ENCODE results near the gene ZMYND8.

Gene ZMYND8

DNA sequence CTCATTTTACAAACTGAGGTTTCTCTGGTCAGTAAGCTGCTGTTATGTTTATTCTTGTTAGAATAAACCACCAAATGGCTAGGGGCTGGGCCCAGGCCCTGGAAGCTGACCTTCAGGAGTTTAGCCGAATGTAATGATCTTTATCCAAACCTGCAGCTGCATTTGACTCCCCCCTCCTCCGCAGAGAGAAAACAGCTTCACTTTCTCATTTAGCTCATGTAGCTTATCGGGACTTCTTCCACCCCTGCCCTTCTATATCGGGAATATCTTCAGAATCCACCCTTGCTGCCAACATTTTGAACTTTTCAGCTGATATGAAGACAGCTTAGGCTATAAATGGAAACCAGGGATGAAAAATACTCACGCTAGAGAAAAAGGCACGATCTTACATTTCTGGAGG lies 102.6 kb downstream of the ZMYND8 start:
- DNase-seq (ENCODE audit: low read depth): no peak
- TF ChIP-seq CTCF (IDR thresholded peaks at IDR 0.05; ENCODE audit: low read depth, low read length, missing control alignments): no peak
- H3K4me3 ChIP-seq (ENCODE audit: low read depth, low read length): no peak overlapping the region

GRCh38 chr20:47252879-47253307 lies 103.6 kb downstream of the ZMYND8 start:
- no peak overlapping the region for H3K4me3 ChIP-seq (ENCODE audit: low read depth, low read length)
- no peak for DNase-seq (ENCODE audit: low read depth)
- TF ChIP-seq CTCF (IDR thresholded peaks at IDR 0.05; ENCODE audit: low read depth, low read length, missing control alignments): no peak

GRCh38 chr20:47251154-47252020 lies 105.1 kb downstream of the ZMYND8 start:
- TF ChIP-seq CTCF (IDR thresholded peaks at IDR 0.05; ENCODE audit: low read depth, low read length, missing control alignments): no peak
- no peak for DNase-seq (ENCODE audit: low read depth)

GRCh38 chr20:47250360-47250759 lies 106.1 kb downstream of the ZMYND8 start:
- no peak for DNase-seq (ENCODE audit: low read depth)
- TF ChIP-seq CTCF (IDR thresholded peaks at IDR 0.05; ENCODE audit: low read depth, low read length, missing control alignments): no peak
- no peak overlapping the region for H3K4me3 ChIP-seq (ENCODE audit: low read depth, low read length)

More at GRCh38 chr20:47251154-47252020, 105.1 kb downstream of the ZMYND8 start:
- no peak overlapping the region for H3K4me3 ChIP-seq (ENCODE audit: low read depth, low read length)

- no peak for DNase-seq (ENCODE audit: low read depth)
- no peak for TF ChIP-seq CTCF (IDR thresholded peaks at IDR 0.05; ENCODE audit: low read depth, low read length, missing control alignments)
- H3K4me3 ChIP-seq (ENCODE audit: low read depth, low read length): no peak overlapping the region
These were observed 106.6 kb downstream of the ZMYND8 start for GRCh38 chr20:47249913-47250312.

DNA sequence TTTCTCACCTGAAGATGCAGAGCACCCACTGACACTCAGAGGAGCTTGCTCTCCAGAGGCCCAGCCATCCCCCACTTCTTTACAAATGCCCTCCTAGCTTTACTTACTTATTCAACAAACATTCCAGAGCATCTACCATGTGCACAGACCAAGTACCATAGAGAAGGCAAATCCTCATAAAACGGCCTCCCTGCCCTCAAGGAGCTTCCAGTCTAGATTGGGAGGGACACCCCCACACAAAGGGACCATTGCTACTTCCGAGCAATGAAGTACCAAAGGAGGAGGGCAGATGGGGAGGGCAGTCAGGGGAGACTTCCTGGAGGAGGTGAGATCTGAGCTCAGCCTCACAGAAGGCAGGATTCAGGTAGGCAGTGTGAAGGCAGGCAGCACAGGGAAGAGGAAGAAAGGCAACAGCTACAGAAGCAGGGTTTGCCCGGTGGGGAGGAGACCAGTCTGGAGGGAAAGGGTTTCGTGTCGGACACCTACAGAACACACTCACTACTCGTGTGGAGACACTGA lies 108.0 kb downstream of the ZMYND8 start:
- no peak for TF ChIP-seq CTCF (IDR thresholded peaks at IDR 0.05; ENCODE audit: low read depth, low read length, missing control alignments)
- DNase-seq (ENCODE audit: low read depth): no peak
- H3K4me3 ChIP-seq (ENCODE audit: low read depth, low read length): no peak overlapping the region
